HG02763 (cell line): ENCODE data around the gene SPEN.
"Not testable (repeated sequence)": the region's sequence is repeated elsewhere in the genome, so short reads cannot be mapped to it uniquely, and the experiment has no call there.

Source experiments
- ATAC-seq: cut with Tn5 transposase; IDR thresholded peaks from one replicate; pipeline ENCODE4 v1.9.1; 2021; ENCODE audit warnings: mild to moderate bottlenecking, moderate library complexity; ENCODE audit not compliant: unreplicated experiment

The SPEN gene

GRCh38 chr1:15977947-15978346 is 130.4 kb downstream of the SPEN start:
- not testable (repeated sequence) for ATAC-seq

DNA sequence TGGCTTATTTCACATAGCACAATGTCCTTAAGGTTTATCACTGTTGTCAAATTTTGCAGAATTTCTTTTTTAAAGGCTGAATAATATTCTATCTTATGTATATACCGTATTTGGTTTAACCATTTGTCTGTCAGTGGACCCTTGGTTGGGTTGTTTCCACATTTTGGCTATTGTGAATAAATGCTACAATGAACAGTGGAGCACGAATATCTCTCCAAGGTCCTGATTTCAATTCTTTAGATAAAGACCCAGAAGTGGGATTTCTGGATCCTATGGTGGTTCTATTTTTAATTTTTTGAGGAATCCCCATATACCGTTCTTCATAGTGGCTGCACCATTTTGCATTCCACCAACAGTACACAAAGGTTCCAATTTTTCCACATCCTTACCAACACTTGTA is 134.2 kb downstream of the SPEN start:
- ATAC-seq, result no peak

DNA sequence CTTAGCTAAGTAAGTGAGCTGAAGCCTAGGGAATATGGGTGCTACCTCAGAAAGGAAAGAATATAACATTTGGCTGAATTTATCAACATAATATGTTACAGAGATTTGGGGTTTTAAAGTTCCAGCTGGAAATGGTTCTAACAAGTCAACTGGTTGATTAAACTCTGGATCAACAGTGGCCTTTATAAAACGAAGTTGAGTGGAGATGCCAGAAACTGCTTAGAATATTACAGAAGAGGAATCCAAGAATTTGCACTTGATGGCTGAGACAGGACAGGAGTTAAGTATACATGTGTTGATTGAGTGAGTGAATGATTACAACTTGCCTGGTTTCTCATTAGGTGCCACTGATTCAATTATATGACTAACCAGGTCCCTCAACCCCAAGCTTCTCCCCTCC is 135.8 kb downstream of the SPEN start:
- ATAC-seq, result no peak

DNA sequence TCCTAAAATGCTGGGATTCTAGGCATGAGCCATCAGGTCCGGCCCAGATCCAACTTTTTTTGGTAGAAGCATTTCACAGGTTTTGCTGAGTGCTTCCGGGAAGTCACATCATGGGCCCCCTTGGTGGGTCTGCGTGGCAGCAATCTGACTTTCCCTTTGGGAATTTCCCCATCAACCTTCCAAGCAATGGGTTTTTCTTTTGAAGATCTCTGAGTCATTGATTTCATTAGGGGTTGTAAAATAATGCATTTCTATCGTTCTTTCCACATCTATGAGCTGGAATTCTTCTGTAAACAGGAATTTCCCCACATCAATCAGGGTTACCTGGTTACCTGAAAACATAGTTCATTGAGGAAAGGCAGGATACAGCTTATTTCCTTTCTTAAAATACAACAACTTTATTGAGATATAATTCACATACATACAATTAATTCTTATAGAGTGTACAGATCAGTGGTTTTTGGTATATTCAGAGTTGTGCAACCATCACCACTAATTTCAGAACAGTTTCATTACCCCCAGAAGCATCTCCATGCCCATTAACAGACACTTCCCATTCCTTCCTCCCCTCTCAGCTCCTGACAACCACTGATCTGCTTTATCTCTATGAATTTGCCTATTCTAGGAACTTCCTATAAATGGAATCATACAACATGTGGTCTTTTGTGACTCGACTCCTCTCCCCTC is 138.2 kb downstream of the SPEN start:
- no peak for ATAC-seq

DNA sequence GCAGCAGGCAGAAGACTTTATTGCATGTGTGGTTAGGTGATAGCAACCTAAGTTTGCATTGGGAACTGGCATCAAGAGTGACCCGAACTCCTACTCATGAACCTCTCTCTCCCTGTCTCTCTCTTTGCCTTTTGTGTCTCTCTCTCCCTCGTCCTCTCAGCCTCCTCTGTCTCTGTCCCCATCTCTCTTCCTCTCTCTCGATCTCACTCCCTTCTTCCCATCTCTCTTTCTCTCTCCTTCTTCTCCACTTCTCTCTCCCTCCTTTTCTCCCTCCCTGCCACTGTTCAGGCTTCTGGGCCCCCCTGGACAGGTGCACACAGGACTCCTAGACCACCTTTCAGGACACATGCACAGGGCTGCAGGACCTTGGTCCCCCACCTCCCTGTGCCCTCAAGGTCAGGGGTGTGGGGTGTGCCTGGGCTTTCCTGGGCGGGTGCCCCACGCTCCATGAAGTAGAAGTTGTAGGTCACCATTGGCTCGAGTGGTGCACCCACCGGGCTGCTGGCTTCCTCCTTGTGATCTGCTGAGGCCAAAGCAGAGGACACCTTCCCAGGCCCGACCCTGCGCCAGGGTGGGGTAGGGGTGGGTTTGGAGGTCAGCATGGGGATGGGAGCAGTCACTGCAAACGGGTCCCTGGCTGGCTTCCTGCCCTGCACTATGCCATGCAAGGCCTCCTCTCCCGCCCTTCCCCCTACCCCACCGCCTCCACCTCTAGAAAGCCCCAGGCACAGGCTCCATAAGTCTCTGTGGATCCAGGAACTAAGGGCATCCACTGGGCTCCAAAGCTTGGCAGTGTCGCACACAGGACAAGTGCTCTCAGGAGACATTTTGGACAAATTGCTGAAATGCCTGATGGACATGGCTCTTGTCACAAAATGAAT is 141.6 kb downstream of the SPEN start:
- no peak for ATAC-seq

- no peak for ATAC-seq
Observed at GRCh38 chr1:15989776-15990175, 142.3 kb downstream of the SPEN start.
